Activated gamma-delta T cell treated with Interleukin-2 at 50 U/mL for 16 hours (primary cell): ENCODE results near the gene MSRB1.
"Not testable (repeated sequence)": the region's sequence is repeated elsewhere in the genome, so short reads cannot be mapped to it uniquely, and the experiment has no call there.

Source experiments
- DNase-seq: peaks from one replicate; pipeline ENCODE4 v3.0.0-alpha.2; 2020

The MSRB1 gene

DNA sequence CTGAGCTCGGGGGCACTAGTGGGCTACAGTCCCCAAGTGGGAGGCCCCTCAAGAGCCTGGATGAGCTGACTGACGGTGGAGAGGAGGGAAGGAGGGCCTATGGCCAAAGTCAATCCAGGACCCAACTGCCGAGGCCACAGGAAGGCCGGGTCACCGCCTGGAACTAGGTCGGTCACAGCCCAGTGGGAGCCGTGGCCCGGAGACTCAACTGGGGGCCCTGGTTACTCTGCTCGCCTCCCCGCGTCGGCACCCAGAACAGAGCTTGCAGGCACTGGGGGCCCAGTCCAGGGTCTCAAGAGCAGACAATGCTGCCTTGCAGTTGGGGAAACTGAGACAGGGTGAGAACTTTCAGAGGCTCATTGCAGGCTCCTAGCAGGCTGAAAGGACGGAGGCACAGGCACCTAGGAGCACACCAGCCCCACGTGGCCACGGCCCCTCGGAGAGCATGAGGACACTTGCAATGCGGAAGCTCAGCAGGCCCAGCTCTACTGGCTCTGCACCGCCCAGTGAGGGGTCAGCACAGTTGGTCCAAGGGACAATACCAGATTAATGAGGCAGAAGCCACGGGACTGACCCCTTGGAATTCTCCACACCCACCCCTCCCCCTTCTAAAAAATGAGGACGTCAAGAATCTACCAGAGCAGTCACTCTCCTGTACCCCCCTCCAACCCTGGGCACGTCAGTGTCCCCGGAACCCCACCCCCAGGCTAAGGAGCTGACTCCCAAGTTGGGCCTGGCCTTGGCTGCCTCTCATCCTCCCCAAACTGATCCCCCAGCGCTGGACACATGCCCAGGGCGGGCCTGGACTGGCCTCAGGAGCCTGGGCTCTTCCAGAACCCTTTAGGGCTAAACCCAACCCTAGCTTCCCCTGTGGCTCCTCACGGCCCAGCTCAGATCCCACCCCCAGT is 27.0 kb downstream of the MSRB1 start:
- no peak for DNase-seq

DNA sequence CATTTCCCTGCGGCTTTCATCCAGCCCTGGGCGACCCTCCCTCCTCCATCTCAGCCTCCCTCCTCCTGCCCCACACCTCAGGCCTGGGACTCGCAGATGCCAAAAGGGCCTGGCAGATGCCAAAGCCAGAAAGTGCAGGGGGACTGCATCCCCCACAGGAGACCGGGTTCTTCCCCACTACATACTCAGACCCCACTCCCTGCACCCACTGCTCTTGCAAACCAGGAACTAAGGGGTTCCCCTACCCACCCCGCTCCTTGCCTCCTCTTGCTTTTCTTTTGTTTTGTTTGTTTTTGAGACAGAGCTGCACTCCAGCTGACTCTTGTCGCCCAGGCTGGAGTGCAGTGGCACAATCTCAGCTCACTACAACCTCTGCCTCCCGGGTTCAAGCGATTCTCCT is 28.0 kb downstream of the MSRB1 start:
- no peak for DNase-seq

DNA sequence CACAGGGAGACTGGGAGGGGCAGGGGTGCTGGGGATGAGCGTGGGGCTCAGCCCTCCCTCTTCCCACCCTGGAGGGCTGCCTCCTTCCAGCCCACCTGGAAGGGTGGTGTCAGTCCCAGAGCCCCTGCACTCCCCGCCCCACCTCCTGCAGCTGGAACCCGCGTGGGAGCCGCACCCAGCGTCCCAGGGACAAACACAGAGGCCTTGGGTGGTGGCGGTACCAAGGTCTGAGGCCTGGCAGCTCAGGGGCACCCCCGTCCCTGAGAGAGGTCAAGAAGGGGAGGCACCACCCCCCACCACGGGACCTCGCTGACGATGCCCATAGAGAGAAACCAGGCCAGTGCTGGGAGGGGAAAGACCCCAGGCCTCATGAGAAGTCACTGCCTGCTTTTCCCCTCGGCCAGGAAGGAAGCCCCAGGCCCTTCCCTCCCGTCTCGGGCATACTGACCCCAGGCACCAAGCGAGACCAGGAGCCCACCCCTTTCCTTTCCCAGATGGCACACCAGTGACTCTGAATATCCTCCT is 28.9 kb downstream of the MSRB1 start:
- no peak for DNase-seq

DNA sequence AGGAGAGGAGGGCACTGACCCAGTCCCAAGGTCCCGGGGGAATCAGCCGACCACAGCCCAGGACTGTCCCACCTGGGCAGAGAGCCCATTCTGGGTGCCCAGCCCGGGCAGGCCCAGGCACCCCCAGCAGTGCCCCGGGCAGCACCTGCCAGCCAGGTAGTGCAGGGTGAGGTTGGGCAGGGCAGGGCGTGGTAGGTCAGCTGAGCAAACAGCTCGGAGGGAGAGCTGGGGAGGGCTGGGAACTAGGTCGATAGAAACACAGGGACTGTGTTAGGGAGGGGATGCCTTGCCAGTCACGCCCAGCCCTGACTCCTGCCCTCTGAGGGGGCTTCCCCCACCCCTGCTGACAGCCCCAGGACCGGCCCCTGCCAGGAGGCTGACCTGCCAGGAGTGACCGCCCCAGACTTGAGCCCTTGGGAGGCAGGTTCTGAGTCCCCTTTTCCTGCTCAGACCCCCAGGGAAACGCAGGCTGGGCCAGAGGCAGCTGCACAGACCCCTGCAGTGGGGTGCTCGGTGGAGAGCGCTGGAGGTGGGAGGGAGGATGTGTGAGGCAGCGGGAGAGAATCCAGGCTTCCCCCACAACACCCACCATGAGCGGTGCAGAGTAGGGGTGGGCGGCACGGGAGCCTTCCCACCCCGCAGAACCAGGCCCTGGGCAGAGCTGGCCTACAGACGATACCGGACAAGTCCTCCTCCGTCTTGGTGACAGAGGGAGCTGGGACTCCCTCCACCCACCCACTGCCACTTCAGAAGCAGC is 29.5 kb downstream of the MSRB1 start:
- DNase-seq, result no peak

DNA sequence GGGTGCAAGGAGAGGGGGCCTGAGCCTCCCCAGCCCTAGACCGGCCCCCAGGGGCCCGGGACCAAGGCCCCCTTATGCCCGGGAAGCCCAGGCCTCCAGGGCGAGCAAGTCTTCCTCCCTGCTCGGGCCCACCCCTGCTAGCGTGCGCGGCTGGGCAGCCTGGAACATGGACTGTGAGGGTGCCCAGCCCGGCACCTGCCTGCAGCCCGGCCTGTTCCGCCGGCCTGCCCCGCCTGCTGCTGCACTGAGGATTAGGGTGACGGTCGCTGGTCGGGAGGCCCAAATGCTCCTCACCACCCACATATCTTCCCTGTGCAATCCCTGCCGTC is 30.8 kb downstream of the MSRB1 start:
- no peak for DNase-seq

DNA sequence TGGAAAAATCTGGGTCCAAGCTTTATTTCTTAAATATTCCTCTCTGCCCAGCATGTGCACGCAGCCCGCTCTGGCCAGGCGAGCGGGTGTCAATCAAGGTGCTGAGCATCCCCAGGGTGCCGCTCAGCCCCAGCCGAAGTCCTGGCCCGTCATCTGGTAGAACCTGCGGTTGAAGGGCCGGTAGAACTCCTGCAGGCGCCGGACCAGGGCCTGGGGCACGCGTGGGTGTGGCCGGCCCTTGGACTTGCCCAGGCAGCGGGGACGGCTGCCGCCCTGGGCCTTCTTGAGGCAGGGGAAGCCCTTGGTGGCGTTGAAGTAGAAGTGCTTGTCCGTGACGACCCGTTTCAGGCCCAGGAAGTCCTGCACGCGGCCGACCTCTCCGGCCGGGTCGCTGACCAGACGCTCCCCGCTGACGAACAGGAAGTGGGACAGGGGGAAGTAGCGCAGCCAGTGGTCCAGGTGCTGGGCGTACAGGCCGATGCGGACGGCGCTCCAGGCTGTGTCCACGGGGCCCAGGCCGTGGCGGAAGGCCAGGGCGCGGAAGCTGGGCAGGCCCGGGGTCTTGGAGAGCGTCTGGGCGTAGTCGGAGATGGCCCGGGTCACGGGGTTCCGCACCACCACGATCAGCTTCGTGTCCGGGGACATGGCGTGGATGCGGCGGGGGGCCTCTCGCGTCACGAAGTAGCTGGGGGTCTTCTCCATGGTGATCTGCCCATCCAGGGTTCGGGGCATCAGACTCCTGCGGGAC is 31.4 kb downstream of the MSRB1 start:
- no peak for DNase-seq

DNA sequence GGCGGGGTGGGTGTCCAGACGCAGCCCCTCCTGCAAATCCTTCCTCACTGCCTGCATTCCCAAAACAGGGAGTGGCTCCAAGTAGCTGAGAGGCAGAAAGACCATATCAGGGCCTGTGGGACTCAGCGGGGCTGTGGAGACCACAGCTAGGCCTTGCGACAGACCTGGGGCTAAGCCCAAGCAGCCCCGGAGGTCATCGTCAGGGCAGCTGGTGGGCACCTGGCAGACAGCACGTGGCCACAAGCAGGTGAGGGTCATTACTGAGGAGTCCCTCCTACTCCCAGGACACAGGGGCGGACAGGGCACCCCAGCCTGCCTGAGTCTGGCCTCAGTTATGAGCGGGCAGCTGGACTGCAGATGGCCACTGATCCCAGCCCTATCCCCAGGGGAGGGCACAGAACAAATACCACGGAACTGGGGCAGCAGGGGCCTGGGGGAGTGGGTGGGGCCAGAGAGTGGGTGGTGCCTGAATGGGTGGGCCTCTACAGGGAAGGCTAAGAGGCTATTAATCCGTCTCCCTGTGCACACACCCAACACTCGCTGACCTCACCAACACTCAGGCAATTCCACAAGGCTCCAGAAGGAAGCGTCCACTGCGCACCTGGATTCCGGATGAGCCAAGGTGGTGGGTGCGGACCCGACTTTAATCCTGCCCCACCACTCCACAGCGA is 33.3 kb downstream of the MSRB1 start:
- DNase-seq, result no peak

DNA sequence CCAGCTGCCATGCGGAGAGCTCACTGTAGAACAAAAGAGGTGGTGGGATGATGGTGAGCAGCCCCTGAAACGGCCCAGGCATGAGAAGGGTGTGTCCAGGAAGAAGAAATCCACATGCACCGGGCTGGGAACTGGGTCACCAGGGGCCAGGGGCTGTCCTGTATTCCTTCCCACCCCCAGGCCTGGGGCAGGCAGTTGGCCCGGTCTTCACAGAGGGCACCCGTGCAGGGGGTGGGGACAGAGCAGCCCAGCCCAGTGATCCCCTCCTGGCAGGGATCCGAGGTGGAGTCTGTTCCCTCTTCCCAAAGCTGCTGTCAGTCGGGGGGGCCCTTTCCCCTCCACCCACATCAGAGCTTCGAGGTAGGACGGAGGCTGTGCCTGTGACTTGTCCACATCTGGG is 34.0 kb downstream of the MSRB1 start:
- DNase-seq, result no peak

DNA sequence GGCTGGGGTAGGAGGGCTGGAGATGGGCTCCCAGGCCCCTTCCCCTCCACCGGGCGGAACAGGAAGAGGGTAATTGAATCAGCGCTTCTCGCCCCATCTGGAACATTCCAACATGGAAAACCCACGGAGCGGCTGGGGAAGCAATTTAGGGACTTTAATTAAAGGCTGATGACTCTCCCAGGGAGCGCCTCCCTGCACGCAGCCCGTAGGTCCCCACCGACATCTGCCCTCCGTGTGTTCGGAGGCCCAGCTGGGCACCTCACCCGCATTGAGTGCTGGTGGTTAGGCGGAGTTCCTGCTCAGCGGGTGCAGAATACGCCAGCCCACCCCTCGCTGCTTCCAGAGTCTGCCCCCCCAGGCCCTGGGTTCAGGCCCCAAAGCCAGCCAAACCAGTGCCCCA is 34.8 kb downstream of the MSRB1 start:
- no peak for DNase-seq

DNA sequence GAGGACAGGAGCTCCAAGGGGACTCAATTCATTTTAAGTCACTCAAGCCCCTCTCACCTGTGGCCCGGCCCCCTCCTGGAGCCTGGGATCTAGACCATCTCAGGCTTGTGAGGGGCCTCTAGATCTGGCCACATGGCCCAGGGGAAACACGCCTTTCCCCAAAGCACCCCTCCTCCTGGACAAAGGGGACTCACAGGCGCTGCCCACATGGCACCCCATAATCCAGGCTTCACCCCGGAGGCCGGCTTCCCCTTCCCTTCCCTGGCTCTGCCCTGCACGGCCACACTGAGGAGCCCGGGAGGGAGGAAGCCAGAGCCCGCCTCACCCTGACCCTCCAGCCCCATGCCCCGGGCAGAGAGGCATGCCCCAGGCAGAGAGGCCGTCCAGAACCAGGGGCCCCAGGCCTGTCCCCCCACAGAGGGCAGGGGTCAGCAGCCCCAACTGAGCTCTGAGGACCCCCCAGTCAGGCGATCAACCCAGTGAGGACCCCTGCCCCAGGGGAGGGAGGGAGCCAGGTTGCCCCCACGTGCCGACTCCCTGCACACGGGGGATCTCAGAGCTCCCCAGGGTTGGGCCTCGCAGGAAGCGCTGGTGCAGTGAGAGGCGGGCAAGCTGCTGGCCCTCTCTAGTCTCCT is 35.7 kb downstream of the MSRB1 start:
- no peak for DNase-seq

DNA sequence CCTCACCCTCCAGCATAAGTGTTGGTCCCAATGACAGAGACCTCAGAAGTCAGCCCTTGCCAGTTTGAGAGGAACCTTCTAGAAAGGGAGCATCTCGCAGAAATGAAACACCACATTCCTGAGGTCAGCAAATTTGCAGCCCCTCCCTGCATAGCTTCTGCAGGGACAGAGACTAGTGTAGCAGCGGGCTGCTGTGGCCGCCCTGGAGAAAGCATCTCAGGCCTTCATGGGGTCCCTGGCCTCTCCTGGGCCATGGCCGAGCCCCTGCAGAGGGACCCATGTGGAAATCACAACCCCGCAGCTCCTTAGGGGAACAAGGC is 36.2 kb downstream of the MSRB1 start:
- DNase-seq, result no peak

DNA sequence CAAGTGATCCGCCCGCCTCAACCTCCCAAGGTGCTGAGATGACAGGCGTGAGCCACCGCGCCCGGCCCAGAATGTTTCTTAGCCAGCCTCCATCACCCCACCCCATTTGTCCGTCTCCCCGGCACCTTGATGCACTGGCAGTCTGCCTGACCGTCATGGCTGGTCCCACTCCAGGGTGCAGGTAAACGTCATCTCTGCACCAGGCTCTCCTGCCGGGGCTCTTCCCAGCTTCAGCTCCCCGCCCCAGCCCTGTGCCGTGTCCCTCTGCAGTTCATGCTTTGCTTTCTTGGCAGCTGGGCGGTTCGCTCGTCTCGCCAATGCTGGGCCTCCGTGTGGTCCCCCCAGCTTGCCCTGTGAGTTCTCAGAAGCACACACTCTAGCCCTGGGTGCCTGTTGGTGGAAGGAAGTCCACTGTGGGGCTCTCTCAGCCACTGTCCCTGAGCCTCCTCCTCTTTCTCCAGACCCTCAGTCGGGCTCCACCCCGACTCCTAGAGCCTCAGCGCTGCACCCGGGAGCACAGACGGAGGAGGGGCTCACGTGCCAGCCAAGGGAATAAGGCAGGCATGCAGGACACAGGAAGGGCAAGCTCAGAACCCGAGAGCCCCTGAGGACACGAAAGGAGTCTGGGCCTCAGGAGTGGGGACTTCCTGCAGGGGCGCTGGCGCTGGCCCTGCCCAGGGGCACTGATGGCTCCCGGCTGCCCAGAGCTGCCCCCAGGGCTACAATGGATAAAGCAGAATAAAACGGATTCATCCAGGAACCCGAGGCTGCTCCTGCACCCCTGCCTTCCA is 36.7 kb downstream of the MSRB1 start:
- DNase-seq, result no peak

DNA sequence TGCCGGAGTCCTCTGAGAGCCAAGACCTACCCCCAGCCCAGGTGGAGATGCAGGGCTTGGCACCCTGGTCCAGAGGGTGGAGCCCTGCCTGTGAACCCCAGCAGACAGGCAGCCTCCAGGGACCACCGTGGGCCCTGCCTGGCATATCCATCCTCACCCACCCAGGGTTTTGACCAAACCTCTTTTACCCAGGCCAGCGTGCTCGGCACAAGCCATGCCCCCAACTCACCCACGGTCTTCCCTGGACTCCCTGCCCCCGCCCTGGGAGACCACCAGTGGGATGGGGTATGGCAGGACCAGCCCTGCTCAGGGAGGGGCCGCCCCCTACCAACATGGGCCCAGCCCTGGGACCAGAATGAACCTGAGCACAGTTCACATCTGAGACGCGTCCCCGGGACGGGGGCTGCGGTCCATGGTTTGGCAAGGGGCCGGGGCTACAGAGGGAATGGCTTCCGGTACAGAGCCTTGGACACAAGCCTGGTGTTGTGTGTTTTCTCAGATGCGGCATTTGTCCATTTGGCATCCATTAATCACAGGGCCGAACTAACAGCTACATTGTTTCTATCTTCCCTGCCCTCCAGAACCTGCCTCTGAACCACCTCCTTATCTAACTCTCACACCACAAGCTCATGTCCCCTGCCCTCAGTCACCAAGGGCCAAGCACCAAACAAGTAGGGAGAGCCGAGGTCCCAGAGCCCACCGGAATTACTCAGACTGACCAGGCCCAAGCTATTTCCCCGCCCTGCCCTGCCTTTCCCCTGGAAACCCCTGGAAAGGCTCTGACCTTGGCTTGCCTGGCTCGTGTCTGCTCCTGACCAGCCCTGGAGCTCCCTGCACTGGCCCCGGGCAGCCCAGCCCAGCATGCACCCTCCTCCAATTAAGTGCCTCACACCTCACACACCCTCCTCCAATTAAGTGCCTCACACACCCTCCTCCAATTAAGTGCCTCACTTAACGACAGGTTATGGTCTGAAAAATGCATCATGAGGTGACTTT is 38.9 kb downstream of the MSRB1 start:
- DNase-seq, result no peak

DNA sequence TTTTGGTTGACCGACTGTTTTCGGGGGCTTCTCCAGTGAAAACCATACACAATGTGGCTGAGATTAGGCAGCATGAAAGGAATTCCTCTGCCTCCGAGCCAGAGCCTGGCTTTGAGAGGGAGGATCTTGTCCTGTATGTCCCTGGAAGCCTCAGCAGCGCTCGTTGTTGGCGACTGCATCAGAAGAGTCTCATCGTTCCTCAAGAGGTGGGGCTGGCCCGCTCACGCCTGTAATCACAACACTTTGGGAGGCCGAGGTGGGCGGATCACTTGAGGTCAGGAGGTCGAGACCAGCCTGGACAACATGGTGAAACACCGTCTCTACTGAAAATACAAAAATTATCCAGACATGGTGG is 39.8 kb downstream of the MSRB1 start:
- no peak for DNase-seq

DNA sequence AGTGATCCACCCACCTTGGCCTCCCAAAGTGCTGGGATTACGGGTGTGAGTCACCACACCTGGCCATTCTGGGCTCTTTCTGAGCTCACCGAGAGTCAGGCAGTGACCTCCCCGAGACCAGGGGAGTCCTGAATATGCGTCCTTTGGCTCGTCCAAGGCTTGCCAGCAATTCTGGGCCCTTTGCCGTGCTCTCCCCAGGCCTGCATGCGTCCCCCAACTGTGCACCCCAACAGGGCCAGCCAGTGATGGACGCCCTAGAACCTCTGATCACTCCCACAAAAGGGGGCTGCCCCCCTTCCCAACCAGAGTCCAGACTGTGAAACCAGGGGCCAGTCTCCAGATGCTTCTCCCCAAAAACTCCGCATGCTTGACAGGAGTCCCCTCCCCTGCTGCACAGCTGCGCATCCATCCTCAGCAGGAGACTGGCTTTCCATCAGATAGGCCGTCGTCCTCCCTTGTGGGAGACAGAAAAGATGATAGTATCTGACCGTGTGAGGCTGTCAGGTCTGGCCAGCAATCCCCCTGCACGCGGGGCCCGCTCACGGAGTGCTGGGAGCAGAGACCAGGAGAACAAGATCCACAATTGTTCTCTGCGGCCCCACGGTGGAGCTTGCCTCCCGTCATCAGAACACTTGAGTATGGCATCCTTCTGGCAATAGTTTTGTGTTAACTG is 40.3 kb downstream of the MSRB1 start:
- no peak for DNase-seq

DNA sequence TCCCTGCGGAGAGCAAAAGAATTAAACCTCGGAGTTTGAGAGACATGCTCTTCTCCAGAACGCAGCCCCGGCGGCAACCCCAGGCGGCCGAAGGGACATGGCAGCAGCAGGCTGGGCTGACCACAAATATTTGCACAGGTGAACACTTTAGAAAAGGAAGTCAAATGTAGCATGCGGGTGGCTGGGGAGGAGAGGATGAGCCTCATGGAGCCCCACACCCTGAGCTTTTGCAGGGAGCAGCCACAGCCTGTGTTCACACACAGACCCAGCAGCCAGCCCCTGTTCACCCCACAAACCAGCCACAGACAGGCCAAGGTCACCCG is 42.6 kb downstream of the MSRB1 start:
- no peak for DNase-seq

DNA sequence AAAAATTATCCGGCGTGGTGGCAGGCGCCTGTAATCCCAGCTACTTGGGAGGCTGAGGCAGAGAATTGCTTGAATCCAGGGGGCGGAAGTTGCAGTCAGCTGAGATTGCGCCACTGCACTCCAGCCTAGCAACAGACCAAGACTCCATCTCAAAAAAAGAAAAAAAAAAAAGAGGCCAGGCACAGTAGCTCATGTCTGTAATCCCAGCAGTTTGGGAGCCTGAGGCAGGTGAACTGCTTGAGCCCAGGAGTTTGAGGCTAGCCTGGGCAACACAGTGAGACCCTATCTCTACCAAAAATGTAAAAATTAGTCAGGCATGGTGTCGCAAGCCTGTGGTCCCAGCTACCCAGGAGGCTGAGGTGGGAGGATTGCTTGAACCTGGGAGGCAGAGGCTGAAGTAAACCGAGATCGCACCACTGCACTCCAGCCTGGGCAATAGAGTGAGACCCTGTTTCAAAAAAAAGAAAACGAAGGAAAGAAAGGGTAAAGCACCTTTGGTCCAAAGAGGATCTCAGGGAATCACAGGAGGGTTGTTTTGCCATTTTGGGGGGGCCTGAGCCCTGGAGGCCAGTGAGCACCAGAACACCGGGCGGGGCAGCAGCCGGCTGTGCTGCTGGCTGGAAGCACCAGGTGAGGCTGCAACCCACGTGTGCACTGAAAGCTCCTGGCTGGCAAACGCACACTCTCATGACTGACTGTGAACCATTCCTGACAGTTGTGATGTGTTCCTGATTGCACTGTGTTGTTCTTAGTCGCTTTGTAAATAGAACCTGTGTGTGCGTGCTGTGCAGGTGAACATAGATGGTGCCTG is 43.2 kb downstream of the MSRB1 start:
- DNase-seq, result no peak

DNA sequence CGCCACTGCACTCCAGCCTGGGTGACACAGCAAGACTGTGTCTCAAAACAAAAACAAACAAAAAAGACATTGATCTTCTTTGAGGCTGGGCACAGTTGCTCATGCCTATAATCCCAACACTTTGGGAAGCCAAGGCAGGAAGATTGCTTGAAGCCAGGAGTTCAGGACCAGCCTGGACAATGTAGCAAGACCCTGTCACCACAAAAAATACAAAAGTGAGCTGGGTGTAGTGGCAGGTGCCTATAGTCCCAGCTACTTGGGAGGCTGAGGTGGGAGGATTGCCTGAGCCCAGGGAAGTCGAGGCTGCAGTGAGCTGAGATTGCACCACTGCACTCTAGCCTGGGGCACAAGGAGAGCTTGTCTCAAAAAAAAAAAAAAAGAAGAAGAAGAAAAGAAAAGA is 45.3 kb downstream of the MSRB1 start:
- not testable (repeated sequence) for DNase-seq
